Measurements from ENCODE around the gene VSTM5.

DNA sequence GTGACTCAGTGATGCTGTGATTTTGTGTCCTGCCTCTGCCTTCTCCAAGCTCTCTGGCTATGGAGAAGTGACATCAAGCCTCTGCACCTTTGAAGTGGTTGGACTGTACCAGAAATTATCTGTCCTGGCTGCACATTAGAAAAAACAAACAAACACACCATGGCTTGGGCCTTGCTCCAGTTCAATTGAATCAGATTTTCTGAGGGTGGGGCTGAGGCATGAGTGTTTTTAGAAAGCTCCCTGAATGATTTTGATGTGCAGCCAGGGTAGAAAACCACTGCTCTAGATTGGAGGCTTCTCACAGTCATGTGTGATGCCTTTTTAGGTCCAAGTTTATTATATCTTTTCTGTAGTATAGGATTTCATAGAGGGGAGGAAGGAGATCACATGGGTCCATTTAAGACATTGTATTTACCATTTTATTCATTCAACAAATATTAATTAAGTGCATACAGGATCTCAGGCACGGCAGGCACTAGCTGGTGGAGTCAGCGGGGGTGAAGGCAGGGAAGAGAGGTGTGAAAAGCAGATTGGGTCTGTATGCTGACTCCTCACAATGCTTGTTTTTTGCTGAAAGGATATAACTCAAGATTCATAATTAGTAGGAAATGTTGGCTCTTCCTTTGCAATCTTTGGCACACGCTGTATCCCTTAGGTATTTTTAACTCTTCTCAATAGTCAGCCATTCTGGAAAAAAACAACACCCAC lies 7.1 kb upstream of the VSTM5 start:
- no peak for TF ChIP-seq CTCF (IDR thresholded peaks at IDR 0.05)
- no peak for TF ChIP-seq ETV6 (CRISPR knock-in tag; IDR thresholded peaks at IDR 0.05)
- TF ChIP-seq USF1 (CRISPR knock-in tag; IDR thresholded peaks at IDR 0.05), result no peak
- TF ChIP-seq, protein P1, sequence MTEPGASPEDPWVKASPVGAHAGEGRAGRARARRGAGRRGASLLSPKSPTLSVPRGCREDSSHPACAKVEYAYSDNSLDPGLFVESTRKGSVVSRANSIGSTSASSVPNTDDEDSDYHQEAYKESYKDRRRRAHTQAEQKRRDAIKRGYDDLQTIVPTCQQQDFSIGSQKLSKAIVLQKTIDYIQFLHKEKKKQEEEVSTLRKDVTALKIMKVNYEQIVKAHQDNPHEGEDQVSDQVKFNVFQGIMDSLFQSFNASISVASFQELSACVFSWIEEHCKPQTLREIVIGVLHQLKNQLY (CRISPR knock-in tag; IDR thresholded peaks at IDR 0.05), result no peak
- no peak for TF ChIP-seq MAX (CRISPR knock-in tag; IDR thresholded peaks at IDR 0.05)
- no peak for TF ChIP-seq ZNF138 (CRISPR knock-in tag; conservative IDR thresholded peaks at IDR 0.05)
- TF ChIP-seq ATF6 (CRISPR knock-in tag; IDR thresholded peaks at IDR 0.05), result no peak
- no peak for TF ChIP-seq MYBL2 (CRISPR knock-in tag; IDR thresholded peaks at IDR 0.05)
- TF ChIP-seq SP1 (CRISPR knock-in tag; conservative IDR thresholded peaks at IDR 0.05), result no peak
- no peak for TF ChIP-seq NFE2L1 (CRISPR knock-in tag; IDR thresholded peaks at IDR 0.05)
- no peak for TF ChIP-seq TP53 (CRISPR knock-in tag; IDR thresholded peaks at IDR 0.05)
- no peak for TF ChIP-seq FOXP1 (CRISPR knock-in tag; IDR thresholded peaks at IDR 0.05; ENCODE audit: borderline replicate concordance)
- no peak for TF ChIP-seq ATF2 (CRISPR knock-in tag; IDR thresholded peaks at IDR 0.05; ENCODE audit: borderline replicate concordance, low read depth)

Measured in WTC11 (cell line).